AG08395 (cell line): Measurements from ENCODE around the gene STK39.
A peak's percentile ranks its signal among the peaks of the same experiment; 100 is the strongest.

Experiments used
- DNase-seq: peaks from one replicate; pipeline ENCODE4 v3.0.0; 2012; ENCODE audit warnings: mixed read lengths, low spot score

STK39 gene

DNA sequence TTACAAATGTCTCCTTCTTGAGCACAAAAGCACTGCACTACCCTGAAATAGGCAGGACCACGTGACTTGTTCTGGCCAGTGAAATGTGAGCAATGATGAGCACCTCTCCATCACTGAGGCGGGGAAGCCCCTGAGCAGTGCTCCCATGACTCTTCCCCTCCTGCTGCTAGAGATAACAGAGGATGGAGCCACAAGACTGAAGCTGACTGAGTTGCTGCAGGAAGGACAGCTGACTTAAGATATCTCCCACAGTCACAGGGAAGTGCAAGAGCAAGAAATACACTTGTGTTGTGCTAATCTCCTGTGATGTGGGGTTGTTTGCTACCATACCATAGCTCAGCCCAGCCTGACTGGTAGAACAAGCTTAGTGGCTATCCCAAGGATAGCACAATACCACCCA is 38.7 kb downstream of the STK39 start:
- no peak for DNase-seq

- no peak for DNase-seq
These were observed 39.5 kb downstream of the STK39 start for GRCh38 chr2:168207851-168208250.

GRCh38 chr2:168203762-168204693 is 43.4 kb downstream of the STK39 start:
- DNase-seq = no peak

DNA sequence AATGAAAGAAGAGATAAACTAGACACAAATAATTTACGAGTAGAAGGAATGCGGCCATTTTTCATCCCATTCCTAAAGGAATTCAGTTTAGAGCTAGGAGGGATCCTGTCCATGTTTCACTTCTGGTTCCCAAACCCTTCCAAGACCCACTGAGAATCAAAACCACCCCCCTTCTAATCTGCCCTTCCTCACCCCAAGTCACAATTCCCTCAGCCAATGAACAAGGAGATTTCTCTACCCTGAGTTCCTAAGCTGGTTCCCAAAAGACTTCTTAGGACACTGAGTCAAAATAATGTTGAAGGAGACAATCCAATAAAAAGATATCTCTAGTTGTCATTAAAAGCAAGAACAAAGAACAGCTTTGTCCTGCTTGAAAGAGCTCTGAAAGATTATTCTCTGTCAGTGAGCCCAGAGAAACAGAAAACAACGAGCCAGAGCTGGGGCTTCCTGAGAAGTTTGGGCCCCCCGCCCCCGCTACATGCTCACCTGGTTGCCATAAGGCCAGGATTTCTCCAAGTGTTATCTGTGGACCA is 45.7 kb downstream of the STK39 start:
- DNase-seq = no peak

- no peak for DNase-seq
These were observed 46.3 kb downstream of the STK39 start for GRCh38 chr2:168200930-168201583.

- DNase-seq = peak; percentile 30
These were observed 48.8 kb downstream of the STK39 start for GRCh38 chr2:168198476-168199207.

- no peak for DNase-seq
These were observed 50.6 kb downstream of the STK39 start for GRCh38 chr2:168196764-168197180.

DNA sequence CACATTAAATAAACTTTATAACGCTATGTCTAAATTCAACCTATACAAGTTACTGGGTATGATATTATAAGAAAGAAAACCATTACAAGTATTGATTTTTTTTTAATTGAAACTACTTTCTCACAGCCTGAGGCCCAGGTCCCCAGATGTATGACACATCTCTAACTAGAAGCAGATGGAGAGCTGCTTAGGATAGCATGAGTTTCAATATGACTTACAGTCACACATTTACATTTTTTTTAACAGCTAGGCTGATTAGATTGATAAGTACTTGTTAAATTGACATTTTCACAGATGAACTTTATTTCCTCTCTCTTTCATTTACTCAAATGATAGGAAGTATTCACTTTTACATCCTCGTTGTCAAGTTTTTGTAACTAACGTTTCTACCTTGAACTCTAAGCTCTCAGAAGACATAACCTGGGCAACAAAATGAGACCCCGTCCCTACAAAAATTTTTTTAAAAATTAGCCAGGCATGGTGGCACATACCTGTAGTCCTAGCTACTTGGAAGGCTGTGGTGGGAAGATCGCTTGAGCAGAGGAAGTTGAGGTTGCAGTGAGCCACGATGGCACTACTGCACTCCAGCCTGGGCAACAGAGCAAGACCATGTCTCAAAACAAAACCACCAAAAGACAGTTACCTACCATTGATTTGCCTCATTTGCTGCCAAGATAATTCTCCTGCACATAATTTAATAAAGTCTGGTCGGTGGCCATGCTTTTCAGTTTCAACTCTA is 52.4 kb downstream of the STK39 start:
- peak; percentile 58 for DNase-seq

DNA sequence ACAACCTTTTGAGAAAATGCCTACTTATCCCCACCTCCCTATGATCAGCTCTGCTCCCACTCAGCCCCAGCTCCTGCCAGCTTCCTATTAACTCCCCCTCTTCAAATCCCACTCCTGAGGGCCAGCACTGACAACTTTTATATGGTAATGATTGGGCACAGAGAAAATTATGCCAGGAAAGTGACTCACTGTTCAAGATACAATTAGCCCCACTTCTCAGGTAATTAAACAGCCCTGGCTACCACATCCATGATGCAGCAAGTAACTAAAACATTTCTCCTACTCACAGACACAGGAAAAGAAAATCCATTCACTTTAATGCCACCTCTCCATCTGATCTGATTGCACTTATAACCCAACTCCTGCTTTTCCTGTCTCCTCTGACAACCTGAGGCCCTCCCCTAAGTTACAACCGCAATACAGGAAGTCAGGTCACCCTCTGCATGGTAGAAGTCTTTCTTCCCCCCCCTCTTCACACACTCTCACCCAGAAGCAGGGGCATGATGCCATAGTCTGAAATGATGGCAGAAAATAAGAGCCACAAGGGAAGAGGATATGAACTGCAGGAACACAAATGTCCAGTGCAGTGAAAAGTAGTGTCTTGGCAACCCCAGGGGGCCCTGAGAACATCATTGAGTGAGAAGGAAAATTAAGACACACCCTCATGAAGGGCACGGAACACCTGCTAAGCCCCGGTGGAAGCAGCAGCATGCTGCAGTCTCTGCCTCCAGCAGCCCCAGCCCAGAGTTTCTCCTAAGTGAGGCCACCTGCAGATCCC is 54.4 kb downstream of the STK39 start:
- no peak for DNase-seq

- no peak for DNase-seq
These were observed 55.2 kb downstream of the STK39 start for GRCh38 chr2:168191955-168192785.

GRCh38 chr2:168190590-168191336 is 56.6 kb downstream of the STK39 start:
- no peak for DNase-seq

DNA sequence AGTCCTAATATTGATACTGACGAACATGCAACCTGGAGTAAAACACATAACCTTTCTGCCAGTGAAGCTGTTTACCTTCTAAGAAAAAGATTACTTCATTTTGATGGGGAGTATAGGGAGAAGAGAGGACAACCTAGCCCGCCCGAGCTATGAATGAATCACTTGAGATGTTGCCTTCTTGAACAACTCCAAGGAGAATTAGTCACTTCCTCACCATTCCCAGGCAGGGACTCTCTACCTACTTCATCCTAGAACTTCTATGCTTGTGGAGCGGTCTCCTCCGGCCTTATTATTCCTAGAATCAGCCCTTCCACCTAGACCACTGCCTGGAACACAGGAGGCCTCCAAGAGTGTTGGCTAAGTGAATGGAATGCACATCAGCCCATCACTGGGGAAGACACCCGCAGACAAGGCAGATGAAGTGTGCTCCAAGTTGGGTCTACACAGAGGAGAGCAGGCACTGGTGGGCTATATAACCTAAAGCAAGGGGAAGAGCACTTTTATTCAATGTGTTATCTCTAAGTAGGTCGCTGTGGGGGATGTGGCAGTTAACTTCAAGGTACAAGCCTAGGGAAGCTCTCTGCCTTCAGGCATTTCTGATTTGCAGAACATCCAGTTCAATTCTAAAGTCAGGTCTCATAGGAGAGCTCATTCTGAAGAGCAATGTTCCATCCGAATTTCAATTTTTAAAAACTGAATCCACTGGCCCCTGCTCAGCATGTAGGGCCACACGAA is 57.4 kb downstream of the STK39 start:
- peak; percentile 72 for DNase-seq

GRCh38 chr2:168188002-168188401 is 59.4 kb downstream of the STK39 start:
- no peak for DNase-seq

DNA sequence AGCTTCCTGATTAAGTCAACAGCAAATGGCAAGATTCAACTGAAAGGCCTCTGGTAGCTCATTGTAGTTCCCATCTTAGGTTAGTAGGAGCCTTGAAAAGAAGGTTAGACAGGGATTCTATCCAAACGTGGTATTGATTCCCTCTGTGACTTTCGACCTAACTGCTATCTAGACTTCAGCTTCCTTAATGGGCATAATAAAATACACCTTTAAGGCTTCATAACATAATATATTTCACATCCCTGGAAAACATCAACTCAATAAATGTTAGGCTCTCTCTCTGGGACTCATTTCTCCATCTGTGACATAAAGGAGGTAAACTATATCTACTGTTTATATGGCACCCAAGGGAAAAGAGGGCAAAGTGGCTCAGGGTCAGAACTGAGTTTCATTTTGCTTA is 60.9 kb downstream of the STK39 start:
- DNase-seq = no peak

DNA sequence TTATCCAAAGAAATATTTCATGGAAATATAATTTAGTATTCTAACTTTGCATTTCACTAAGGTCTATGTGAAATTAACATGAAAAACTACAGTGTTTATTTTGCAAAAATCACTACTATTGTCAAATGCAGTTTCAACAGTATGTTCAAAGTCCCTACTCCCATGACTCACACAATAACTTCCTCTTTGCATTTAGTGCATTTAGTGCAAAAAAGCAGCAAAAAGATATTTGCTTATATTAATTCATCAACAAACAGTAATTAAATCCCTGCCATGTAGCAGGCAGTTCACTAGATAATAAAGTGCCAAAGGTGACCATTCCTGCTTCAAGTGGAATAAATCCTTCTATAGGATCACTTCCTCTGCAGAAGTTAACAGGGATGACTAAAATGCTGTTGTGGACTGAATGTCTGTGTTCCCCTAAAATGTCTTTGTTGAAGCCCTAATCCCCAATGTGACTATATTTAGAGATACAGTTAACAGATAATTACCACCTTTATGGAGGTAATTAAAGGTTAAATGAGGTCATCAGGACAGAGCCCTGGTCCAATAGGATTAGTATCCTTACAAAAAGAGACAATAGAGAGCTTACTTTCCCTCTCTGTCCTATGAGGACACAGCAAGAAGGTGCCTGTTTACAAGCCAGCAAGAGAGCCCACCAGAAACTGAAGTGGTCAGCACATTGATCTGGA is 61.7 kb downstream of the STK39 start:
- DNase-seq = no peak

- no peak for DNase-seq
These were observed 62.5 kb downstream of the STK39 start for GRCh38 chr2:168184681-168185513.
